ENCODE data around the gene PCSK2. TPM values are rescaled to one million over a fixed set of nuclear protein-coding genes. Genes with fewer than 3 reads are reported as not detected.

Gene PCSK2
- total RNA-seq, 1 experiment from 2014 or later = not detected

DNA sequence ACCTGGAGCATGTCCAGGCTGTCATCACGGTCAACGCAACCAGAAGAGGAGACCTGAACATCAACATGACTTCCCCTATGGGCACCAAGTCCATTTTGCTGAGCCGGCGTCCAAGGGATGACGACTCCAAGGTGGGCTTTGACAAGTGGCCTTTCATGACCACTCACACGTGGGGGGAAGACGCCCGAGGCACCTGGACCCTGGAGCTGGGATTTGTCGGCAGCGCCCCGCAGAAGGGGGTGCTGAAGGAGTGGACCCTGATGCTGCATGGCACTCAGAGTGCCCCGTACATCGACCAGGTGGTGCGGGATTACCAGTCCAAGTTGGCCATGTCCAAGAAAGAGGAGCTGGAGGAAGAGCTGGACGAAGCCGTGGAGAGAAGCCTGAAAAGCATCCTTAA is 254.8 kb downstream of the PCSK2 start:
- no TSS peak for BruUV-seq (replicated peaks)
- no peaks in the 10 kb centered on the region for H3K4me1 Mint-ChIP-seq (ENCODE audit: low read depth, unreplicated experiment)
- no peaks in the 10 kb centered on the region for H3K36me3 Mint-ChIP-seq (ENCODE audit: insufficient read depth, unreplicated experiment)
- no peaks in the 10 kb centered on the region for H3K27me3 Mint-ChIP-seq (ENCODE audit: unreplicated experiment)
- no peak overlapping the region for H3K27ac Mint-ChIP-seq (ENCODE audit: unreplicated experiment)
- H3K4me3 Mint-ChIP-seq (ENCODE audit: low read depth, unreplicated experiment) = no peak overlapping the region
- no peaks in the 10 kb centered on the region for H3K9me3 Mint-ChIP-seq (ENCODE audit: low read depth, unreplicated experiment)
- TF ChIP-seq, protein P1, sequence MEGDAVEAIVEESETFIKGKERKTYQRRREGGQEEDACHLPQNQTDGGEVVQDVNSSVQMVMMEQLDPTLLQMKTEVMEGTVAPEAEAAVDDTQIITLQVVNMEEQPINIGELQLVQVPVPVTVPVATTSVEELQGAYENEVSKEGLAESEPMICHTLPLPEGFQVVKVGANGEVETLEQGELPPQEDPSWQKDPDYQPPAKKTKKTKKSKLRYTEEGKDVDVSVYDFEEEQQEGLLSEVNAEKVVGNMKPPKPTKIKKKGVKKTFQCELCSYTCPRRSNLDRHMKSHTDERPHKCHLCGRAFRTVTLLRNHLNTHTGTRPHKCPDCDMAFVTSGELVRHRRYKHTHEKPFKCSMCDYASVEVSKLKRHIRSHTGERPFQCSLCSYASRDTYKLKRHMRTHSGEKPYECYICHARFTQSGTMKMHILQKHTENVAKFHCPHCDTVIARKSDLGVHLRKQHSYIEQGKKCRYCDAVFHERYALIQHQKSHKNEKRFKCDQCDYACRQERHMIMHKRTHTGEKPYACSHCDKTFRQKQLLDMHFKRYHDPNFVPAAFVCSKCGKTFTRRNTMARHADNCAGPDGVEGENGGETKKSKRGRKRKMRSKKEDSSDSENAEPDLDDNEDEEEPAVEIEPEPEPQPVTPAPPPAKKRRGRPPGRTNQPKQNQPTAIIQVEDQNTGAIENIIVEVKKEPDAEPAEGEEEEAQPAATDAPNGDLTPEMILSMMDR (IDR thresholded peaks at IDR 0.05; ENCODE audit: unreplicated experiment) = no peak
- CTCF ChIA-PET = interaction anchor here (0.6 kb wide), 1 partner anchor 48 kb away, joined by 3 read pairs; no protein-coding TSS in a partner anchor
- intact Hi-C loops (cut with micrococcal nuclease; ENCODE audit: unreplicated experiment) = no loop called here
- no peak for DNase-seq

DNA sequence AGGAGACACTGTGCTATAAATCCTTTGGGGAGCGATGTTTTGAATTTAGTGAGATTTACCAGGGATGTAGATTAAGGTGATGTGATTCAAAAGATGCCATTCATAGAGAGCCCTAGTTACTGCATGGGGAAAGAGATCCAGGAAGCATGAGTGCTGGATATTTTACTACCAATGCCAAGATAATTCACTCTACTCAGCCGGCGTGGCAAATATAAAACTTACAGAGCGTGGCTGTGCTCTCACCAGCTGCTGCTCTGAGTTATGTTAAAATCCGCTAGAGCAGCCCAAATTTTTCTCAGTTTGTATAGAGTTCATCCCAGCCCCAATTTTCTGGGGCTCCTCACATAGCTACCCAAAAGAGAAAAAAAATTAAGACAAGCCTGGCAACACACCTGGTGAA is 255.7 kb downstream of the PCSK2 start:
- Mint-ChIP-seq H3K36me3 (ENCODE audit: insufficient read depth, unreplicated experiment) (no peaks in the 10 kb centered on the region), H3K27ac (ENCODE audit: unreplicated experiment) (no peak overlapping the region), H3K27me3 (ENCODE audit: unreplicated experiment) (no peaks in the 10 kb centered on the region), H3K9me3 (ENCODE audit: low read depth, unreplicated experiment) (no peaks in the 10 kb centered on the region), H3K4me3 (ENCODE audit: low read depth, unreplicated experiment) (no peak overlapping the region), H3K4me1 (ENCODE audit: low read depth, unreplicated experiment) (no peaks in the 10 kb centered on the region)
- TF ChIP-seq, protein P1 (IDR thresholded peaks at IDR 0.05; ENCODE audit: unreplicated experiment) = no peak
- CTCF ChIA-PET = no interaction called here
- BruUV-seq (replicated peaks) = no TSS peak
- intact Hi-C loops (cut with micrococcal nuclease; ENCODE audit: unreplicated experiment) = no loop called here
- DNase-seq = no peak

DNA sequence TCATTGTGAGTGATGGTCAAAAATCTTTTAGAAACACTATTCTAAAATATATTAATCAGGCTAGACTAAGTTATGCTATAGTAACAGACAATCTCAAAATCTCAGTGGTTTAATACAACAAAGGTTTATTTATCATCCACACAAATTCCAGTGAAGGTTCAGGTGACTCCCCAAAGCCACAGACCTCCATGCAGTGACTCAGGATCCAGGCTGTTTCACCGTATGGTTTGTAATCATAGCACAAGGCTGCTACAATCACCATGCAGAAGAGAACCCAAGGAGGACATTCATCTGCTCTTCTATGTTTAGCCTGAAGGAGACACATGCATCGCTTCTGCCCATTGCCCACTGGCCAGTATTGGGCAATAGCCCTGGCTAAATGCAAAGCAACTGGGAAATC is 258.2 kb downstream of the PCSK2 start:
- BruUV-seq (replicated peaks) = no TSS peak
- Mint-ChIP-seq H3K9me3 (ENCODE audit: low read depth, unreplicated experiment) (no peaks in the 10 kb centered on the region), H3K4me1 (ENCODE audit: low read depth, unreplicated experiment) (no peaks in the 10 kb centered on the region), H3K4me3 (ENCODE audit: low read depth, unreplicated experiment) (no peak overlapping the region), H3K27ac (ENCODE audit: unreplicated experiment) (no peak overlapping the region), H3K36me3 (ENCODE audit: insufficient read depth, unreplicated experiment) (no peaks in the 10 kb centered on the region), H3K27me3 (ENCODE audit: unreplicated experiment) (no peaks in the 10 kb centered on the region)
- TF ChIP-seq, protein P1 (IDR thresholded peaks at IDR 0.05; ENCODE audit: unreplicated experiment) = no peak
- no peak for DNase-seq
- CTCF ChIA-PET = no interaction called here
- intact Hi-C loops (cut with micrococcal nuclease; ENCODE audit: unreplicated experiment) = no loop called here

DNA sequence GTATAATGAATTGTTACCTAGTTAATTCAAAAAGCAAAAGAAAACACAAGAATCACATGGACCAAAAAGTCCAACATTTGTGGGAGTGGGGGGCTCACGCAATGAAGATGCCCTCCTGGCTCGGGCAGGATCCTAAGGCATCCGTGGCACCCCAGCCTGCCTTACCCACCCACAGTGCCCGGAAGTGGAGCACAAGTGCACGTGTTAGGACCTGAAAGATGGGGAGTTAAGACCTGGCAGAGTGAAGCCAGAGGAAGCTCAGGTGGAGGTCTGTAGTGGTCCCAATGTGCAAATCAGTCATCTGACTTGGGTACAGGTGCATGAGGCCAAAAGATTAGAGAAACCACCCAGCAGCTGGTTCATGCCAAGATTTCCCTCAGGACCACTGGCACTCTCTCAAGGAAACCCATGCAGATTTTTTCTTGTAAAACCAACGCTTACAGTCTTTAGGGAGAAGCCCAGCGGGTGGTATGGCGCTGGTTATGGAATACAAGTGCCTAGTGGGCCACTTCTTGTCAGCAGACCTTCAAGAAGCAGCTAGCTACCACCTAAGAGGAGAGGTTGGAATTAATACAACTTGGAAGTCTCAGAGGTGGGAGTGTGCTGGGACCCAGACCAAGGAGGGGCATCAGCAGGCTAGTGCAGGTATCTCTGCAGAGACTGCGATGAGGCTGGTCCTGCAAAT is 262.2 kb downstream of the PCSK2 start:
- H3K4me3 Mint-ChIP-seq (ENCODE audit: low read depth, unreplicated experiment) = no peak overlapping the region
- H3K36me3 Mint-ChIP-seq (ENCODE audit: insufficient read depth, unreplicated experiment) = no peaks in the 10 kb centered on the region
- TF ChIP-seq, protein P1 (IDR thresholded peaks at IDR 0.05; ENCODE audit: unreplicated experiment) = no peak
- no peaks in the 10 kb centered on the region for H3K4me1 Mint-ChIP-seq (ENCODE audit: low read depth, unreplicated experiment)
- H3K27ac Mint-ChIP-seq (ENCODE audit: unreplicated experiment) = no peak overlapping the region
- peaks cover 14% of the 10 kb centered on the region for H3K27me3 Mint-ChIP-seq (ENCODE audit: unreplicated experiment)
- DNase-seq = no peak
- no peaks in the 10 kb centered on the region for H3K9me3 Mint-ChIP-seq (ENCODE audit: low read depth, unreplicated experiment)
- no TSS peak for BruUV-seq (replicated peaks)
- intact Hi-C loops (cut with micrococcal nuclease; ENCODE audit: unreplicated experiment) = no loop called here
- CTCF ChIA-PET = no interaction called here
